Panc1 (cell line): ENCODE measurements around the gene MED23. TPM values are rescaled to one million over a fixed set of nuclear protein-coding genes. Genes with fewer than 3 reads are reported as not detected.

ENCODE experiments used
- ATAC-seq: fragments of 200-7000 bp; cut with Tn5 transposase; 2 replicates; pipeline ENCODE4 v1.9.1; 2020; ENCODE audit warnings: mild to moderate bottlenecking, moderate library complexity
- BruUV-seq: library from RNA; stranded (reverse); fragments of 400-500 nt; replicated peaks from 2 replicates; lab custom pipeline; 2021; lab: Mats Ljungman, UMichigan
- CTCF ChIA-PET: fragments of 300-600 bp; sonication (Branson Sonifier 250); formaldehyde crosslinking; loops from one replicate; lab custom pipeline; 2022; ENCODE audit warnings: antibody characterized with exemption; lab: Charles Lee
- POLR2A ChIA-PET: fragments of 300-600 bp; sonication (Branson Sonifier 250); formaldehyde crosslinking; loops from one replicate; lab custom pipeline; 2022; ENCODE audit warnings: antibody characterized with exemption; lab: Charles Lee
- DNase-seq: peaks from one replicate; pipeline ENCODE4 v3.0.0-alpha.2; 2010; ENCODE audit warnings: low read depth, low spot score
- H3K27ac ChIP-seq: 2 replicates; pipeline ENCODE4 v1.5.1; 2011; ENCODE audit warnings: mild to moderate bottlenecking, low read length, inconsistent platforms
- H3K27me3 ChIP-seq: fragments of 200-500 bp; sonication (Bioruptor generic); 2 replicates; pipeline ENCODE4 v1.6.0; 2014; ENCODE audit warnings: low read length, inconsistent platforms; ENCODE audit not compliant: control insufficient read depth, insufficient read depth
- H3K36me3 ChIP-seq: fragments of 200-500 bp; sonication (Bioruptor generic); 2 replicates; pipeline ENCODE4 v1.5.1; 2014; ENCODE audit warnings: inconsistent platforms, mild to moderate bottlenecking, low read length, moderate library complexity; ENCODE audit not compliant: control insufficient read depth, insufficient read depth
- H3K4me1 ChIP-seq: 2 replicates; pipeline ENCODE4 v1.5.1; 2011; ENCODE audit warnings: inconsistent platforms, mild to moderate bottlenecking, low read length, moderate library complexity; ENCODE audit not compliant: control insufficient read depth, insufficient read depth
- H3K4me3 ChIP-seq, 2 experiments: 2 replicates each; pipeline ENCODE4 v1.5.1; 2011 to 2012; ENCODE audit warnings: low read depth in 2 of 2, low read length in 2 of 2, mild to moderate bottlenecking in 2 of 2, inconsistent platforms in 1 of 2, moderate library complexity in 1 of 2
- H3K9me3 ChIP-seq: fragments of 200-500 bp; sonication (Bioruptor generic); 2 replicates; pipeline ENCODE4 v1.5.1; 2014; ENCODE audit warnings: low read depth, mild to moderate bottlenecking, inconsistent platforms, low read length, moderate library complexity; ENCODE audit not compliant: control insufficient read depth, insufficient read depth
- POLR2AphosphoS5 ChIP-seq: IDR thresholded peaks from 2 replicates; pipeline ENCODE4 v1.6.1; 2012; ENCODE audit warnings: mild to moderate bottlenecking, low read depth, low read length, moderate library complexity
- REST ChIP-seq, 2 experiments: IDR thresholded peaks; 2 replicates each; pipeline ENCODE4 v1.6.1; 2011 to 2012; ENCODE audit warnings: low read depth in 2 of 2, control low read depth in 1 of 2, low read length in 1 of 2, mild to moderate bottlenecking in 1 of 2, moderate library complexity in 1 of 2; ENCODE audit not compliant: insufficient read depth in 1 of 2
- SIN3A ChIP-seq: IDR thresholded peaks from 2 replicates; pipeline ENCODE4 v1.6.1; 2012; ENCODE audit warnings: low read depth, mild to moderate bottlenecking, low read length, moderate library complexity, borderline replicate concordance; ENCODE audit not compliant: insufficient read depth
- TCF7L2 ChIP-seq: IDR thresholded peaks from 2 replicates; pipeline ENCODE4 v1.6.1; 2011; ENCODE audit warnings: mild to moderate bottlenecking, low read depth, low read length, inconsistent platforms
- in situ Hi-C: cut with HindIII; loops from 2 replicates; pipeline ENCODE4 v1.10.0; 2016; ENCODE audit warnings: low sequenced_read_pairs, low pct_unique_long_range_greater_than_20kb
- intact Hi-C: fragments of 100-400 bp; cut with micrococcal nuclease; formaldehyde crosslinking; loops from one replicate; pipeline ENCODE4 v1.10.0; 2022; ENCODE audit not compliant: unreplicated experiment
- total RNA-seq: library from RNA; stranded (reverse); gene quantifications from one replicate; pipeline ENCODE4 v1.2.1, GENCODE V29; 2021; ENCODE audit not compliant: unreplicated experiment
- TF ChIP-seq, protein P1 (sequence below): fragments of 450-650 bp; IDR thresholded peaks from 2 replicates; pipeline ENCODE4 v1.5.1; 2017; ENCODE audit warnings: mild to moderate bottlenecking

Gene MED23
- total RNA-seq, 1 experiment from 2014 or later = 18.3 TPM

DNA sequence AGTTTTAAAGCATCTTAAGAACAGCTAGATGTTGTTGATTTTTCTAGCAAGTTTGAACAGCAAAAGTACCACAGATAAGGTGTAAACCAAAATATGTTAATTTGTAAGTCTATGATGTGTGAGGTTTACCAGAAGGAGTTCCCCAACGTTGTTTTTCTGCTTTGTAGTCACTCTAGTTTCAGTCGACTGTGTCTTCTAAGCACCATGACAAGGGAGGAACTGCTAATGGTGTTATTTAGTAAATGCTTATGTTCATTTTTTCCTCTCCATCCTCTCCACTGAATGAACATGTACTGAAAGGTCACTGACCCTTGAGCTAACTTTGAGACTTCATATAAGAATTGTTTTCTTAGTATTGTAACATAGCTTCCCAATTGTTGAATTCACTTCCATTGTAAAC, 12.1 kb upstream of the MED23 start:
- BruUV-seq = no TSS peak
- H3K27me3 ChIP-seq = no peaks in the 10 kb centered on the region; the same call in none of the 2 replicates
- no peaks in the 10 kb centered on the region for H3K4me1 ChIP-seq
- no peak overlapping the region for H3K4me3 ChIP-seq
- in situ Hi-C loops (no loop called here), intact Hi-C loops (no loop called here)
- no peak for TF ChIP-seq TCF7L2
- no peak for TF ChIP-seq POLR2AphosphoS5
- no peak for TF ChIP-seq REST (IDR thresholded peaks at IDR 0.05; ENCODE audit: insufficient read depth in 1 of 2, low read depth in 2 of 2, low read length in 1 of 2)
- TF ChIP-seq, protein P1, sequence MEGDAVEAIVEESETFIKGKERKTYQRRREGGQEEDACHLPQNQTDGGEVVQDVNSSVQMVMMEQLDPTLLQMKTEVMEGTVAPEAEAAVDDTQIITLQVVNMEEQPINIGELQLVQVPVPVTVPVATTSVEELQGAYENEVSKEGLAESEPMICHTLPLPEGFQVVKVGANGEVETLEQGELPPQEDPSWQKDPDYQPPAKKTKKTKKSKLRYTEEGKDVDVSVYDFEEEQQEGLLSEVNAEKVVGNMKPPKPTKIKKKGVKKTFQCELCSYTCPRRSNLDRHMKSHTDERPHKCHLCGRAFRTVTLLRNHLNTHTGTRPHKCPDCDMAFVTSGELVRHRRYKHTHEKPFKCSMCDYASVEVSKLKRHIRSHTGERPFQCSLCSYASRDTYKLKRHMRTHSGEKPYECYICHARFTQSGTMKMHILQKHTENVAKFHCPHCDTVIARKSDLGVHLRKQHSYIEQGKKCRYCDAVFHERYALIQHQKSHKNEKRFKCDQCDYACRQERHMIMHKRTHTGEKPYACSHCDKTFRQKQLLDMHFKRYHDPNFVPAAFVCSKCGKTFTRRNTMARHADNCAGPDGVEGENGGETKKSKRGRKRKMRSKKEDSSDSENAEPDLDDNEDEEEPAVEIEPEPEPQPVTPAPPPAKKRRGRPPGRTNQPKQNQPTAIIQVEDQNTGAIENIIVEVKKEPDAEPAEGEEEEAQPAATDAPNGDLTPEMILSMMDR = no peak
- no peak for TF ChIP-seq SIN3A
- ChIA-PET POLR2A (no interaction called here), CTCF (no interaction called here)
- H3K36me3 ChIP-seq = no peaks in the 10 kb centered on the region
- no peaks in the 10 kb centered on the region for H3K9me3 ChIP-seq
- ATAC-seq = no peak
- H3K27ac ChIP-seq = no peak overlapping the region
- DNase-seq = no peak

DNA sequence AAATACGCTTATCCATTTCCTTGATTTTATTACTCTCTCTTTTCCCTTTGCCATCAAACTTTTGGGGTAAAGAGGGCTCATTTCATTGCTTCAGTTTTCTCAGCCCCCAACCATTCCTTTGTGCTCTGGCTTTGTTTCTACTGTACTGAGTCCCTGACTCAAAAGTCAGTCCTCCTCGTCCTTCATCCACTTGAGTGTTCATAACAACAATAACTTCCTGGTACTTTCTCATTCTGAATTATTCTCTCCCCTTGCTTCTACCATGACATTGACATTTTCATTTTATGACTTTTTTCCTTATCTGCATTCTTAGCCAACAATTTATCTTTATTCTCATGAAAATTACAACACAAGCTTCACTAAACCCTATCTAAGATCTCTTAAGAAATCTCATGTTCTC, 10.0 kb upstream of the MED23 start:
- H3K4me3 ChIP-seq = no peak overlapping the region
- in situ Hi-C loops = no loop called here
- H3K36me3 ChIP-seq = no peaks in the 10 kb centered on the region
- BruUV-seq = no TSS peak
- no peak overlapping the region for H3K27ac ChIP-seq
- DNase-seq (no peak), ATAC-seq (no peak)
- no peaks in the 10 kb centered on the region; the same call in none of the 2 replicates for H3K27me3 ChIP-seq
- H3K4me1 ChIP-seq = no peaks in the 10 kb centered on the region
- H3K9me3 ChIP-seq = no peaks in the 10 kb centered on the region
- ChIA-PET POLR2A (no interaction called here), CTCF (no interaction called here)
- intact Hi-C loops = no loop called here
- TF ChIP-seq REST (IDR thresholded peaks at IDR 0.05; ENCODE audit: insufficient read depth in 1 of 2, low read depth in 2 of 2, low read length in 1 of 2) = no peak
- TF ChIP-seq SIN3A = no peak
- TF ChIP-seq POLR2AphosphoS5 = no peak
- TF ChIP-seq TCF7L2 = no peak
- TF ChIP-seq, protein P1 = no peak
